ENCODE measurements around the gene PROB1. TPM values are rescaled to one million over a fixed set of nuclear protein-coding genes. Genes with fewer than 3 reads are reported as not detected.

The PROB1 gene
- total and polyA plus RNA-seq, 2 of the 8 experiments (the other 6 are each of a cell fraction or from before 2014, with no cell fraction given) = 0.89 to 3.1 TPM

DNA sequence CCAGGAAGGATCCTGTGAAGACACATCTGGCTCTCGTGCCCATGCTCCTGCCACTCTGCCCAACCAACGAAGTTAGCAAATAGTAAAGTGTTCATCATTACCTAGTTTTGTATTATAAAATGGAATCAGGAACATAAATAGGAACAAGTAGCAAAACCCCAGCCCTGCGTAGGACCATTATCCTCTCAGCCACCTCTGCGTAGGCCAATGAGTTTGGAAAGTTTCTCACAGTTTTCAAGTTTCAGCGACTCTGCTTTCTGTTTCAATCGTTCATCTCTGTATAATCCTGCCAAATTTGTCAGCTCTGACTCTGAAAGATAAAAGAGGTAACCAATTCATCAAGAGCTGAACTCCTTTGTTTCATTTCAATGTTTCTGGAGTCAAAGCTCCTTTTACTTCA lies 19.1 kb upstream of the PROB1 start:
- no peaks in the 10 kb centered on the region for H4K20me1 ChIP-seq (replicated peaks in 1 of 2; ENCODE audit: control insufficient read depth in 1 of 2, insufficient read depth in 2 of 2, low read length in 2 of 2)
- H3K4me1 ChIP-seq (replicated peaks in 1 of 4; ENCODE audit: control insufficient read depth in 3 of 4, insufficient read depth in 4 of 4, low read length in 3 of 4) = no peaks in the 10 kb centered on the region
- 93% methylated on average over 6 of the region's 6 CpGs; no CpG with 5 or more reads in 1 of the 2 experiments for WGBS, 2 experiments (ENCODE audit: extremely low coverage in 1 of 2, insufficient coverage in 1 of 2, insufficient read length in 1 of 2, insufficient replicate concordance in 2 of 2, low coverage in 1 of 2, low lambda C conversion rate in 2 of 2, missing lambda C conversion rate in 1 of 2)
- TF ChIP-seq KDM4A (IDR thresholded peaks at IDR 0.05; ENCODE audit: low read depth, low read length, severe bottlenecking) (no peak), KDM1A (IDR thresholded peaks at IDR 0.05; ENCODE audit: borderline replicate concordance, low read length) (no peak), JUN (IDR thresholded peaks at IDR 0.05; ENCODE audit: low read depth, low read length) (no peak), SRF (IDR thresholded peaks at IDR 0.05; ENCODE audit: low read depth, low read length) (no peak), POU5F1 (IDR thresholded peaks at IDR 0.05; ENCODE audit: low read depth, low read length) (no peak), ZNF274 (IDR thresholded peaks at IDR 0.05; ENCODE audit: borderline replicate concordance, extremely low read depth, low read length) (no peak), EZH2 (IDR thresholded peaks at IDR 0.05; ENCODE audit: low read depth, low read length, severe bottlenecking) (no peak), CBX8 (IDR thresholded peaks at IDR 0.05; ENCODE audit: borderline replicate concordance, low read depth, low read length) (no peak), RFX5 (IDR thresholded peaks at IDR 0.05; ENCODE audit: borderline replicate concordance, low read depth, low read length) (no peak), YY1 (IDR thresholded peaks at IDR 0.05; ENCODE audit: low read depth, low read length) (no peak), NRF1 (IDR thresholded peaks at IDR 0.05; ENCODE audit: low read depth, low read length) (no peak), HDAC6 (IDR thresholded peaks at IDR 0.05; ENCODE audit: low read depth, low read length) (no peak), SIN3A (conservative IDR thresholded peaks at IDR 0.05 in 1 of 2, IDR thresholded peaks at IDR 0.05 in 1 of 2; ENCODE audit: low read depth in 1 of 2, low read length in 2 of 2) (no peak)
- TF ChIP-seq, protein P1, sequence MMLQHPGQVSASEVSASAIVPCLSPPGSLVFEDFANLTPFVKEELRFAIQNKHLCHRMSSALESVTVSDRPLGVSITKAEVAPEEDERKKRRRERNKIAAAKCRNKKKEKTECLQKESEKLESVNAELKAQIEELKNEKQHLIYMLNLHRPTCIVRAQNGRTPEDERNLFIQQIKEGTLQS (IDR thresholded peaks at IDR 0.05; ENCODE audit: insufficient read depth, low read depth, low read length) = no peak

More for the DNA sequence above, 19.1 kb upstream of the PROB1 start:
- Histone ChIP-seq H3K14ac (ENCODE audit: insufficient read length) (no peak overlapping the region), H3K23ac (ENCODE audit: insufficient read length) (no peak overlapping the region), H2BK15ac (ENCODE audit: low read length) (no peak overlapping the region), H2AK5ac (ENCODE audit: low read depth, low read length) (no peak overlapping the region), H3K56ac (replicated peaks; ENCODE audit: insufficient read length, low read depth, low read length) (no peak overlapping the region), H2BK120ac (replicated peaks; ENCODE audit: low read depth, low read length) (no peak overlapping the region), H3K9me3 (ENCODE audit: insufficient read depth in 2 of 2, low read depth in 1 of 2, low read length in 1 of 2) (no peaks in the 10 kb centered on the region), H3K79me2 (ENCODE audit: control insufficient read depth in 1 of 2, insufficient read depth in 2 of 2, low read length in 2 of 2) (no peaks in the 10 kb centered on the region), H3K27me3 (replicated peaks in 1 of 4; ENCODE audit: control insufficient read depth in 3 of 4, extremely low read depth in 1 of 4, insufficient read depth in 3 of 4, low read length in 3 of 4) (no peaks in the 10 kb centered on the region), H3K9ac (replicated peaks in 1 of 4; ENCODE audit: extremely low read depth in 1 of 4, low read depth in 3 of 4, low read length in 3 of 4) (no peak overlapping the region), H2BK20ac (ENCODE audit: low read length) (no peak overlapping the region), H2BK5ac (ENCODE audit: low read depth, low read length) (no peak overlapping the region), H3K23me2 (ENCODE audit: low read depth, low read length) (no peaks in the 10 kb centered on the region), H4K5ac (ENCODE audit: insufficient read length, low read depth, low read length) (no peak overlapping the region), H3K79me1 (ENCODE audit: low read depth, low read length) (no peaks in the 10 kb centered on the region), H2BK12ac (ENCODE audit: low read depth, low read length) (no peak overlapping the region), H3K4me3 (ENCODE audit: extremely low read depth in 1 of 4, insufficient read depth in 2 of 4, low read depth in 3 of 4, low read length in 4 of 4) (no peak overlapping the region), H3K18ac (ENCODE audit: extremely low read depth, low read length) (no peak overlapping the region), H4K8ac (ENCODE audit: extremely low read depth, insufficient read depth, low read length) (no peak overlapping the region), H3K27ac (ENCODE audit: low read depth, low read length) (no peak overlapping the region), H4K91ac (replicated peaks; ENCODE audit: insufficient read length, low read length) (no peak overlapping the region), H2AFZ (ENCODE audit: low read length) (no peak overlapping the region), H3K36me3 (ENCODE audit: control insufficient read depth in 2 of 4, insufficient read depth in 4 of 4, low read length in 3 of 4) (peaks cover 2 to 14% (median 4%) of the 10 kb centered on the region in 4 experiments; a peak in 5 of 8 replicates), H3K4me2 (ENCODE audit: insufficient read depth in 1 of 2, low read depth in 2 of 2, low read length in 2 of 2) (no peak overlapping the region), H3K4ac (replicated peaks; ENCODE audit: insufficient read length, low read depth, low read length) (no peak overlapping the region)
- POLR2A ChIA-PET (ENCODE audit: partially characterized antibody) = interaction anchor here (0.8 to 1.3 kb wide), 4 partner anchors 9 to 60 kb away, joined by 3 to 6 read pairs (median 3); partner anchors contain the start of gene SPATA24
- FAIRE-seq (no peak), DNase-seq (ENCODE audit: low read depth in 1 of 2, low spot score in 2 of 2) (no peak)
- CTCF ChIA-PET (ENCODE audit: partially characterized antibody) = interaction anchor here (0.9 to 1.5 kb wide), 3 partner anchors 11 to 363 kb away, joined by 3 to 6 read pairs (median 3); partner anchors contain the start of gene PROB1
